H1 (cell line): ENCODE data around the gene USP13. TPM values are rescaled to one million over a fixed set of nuclear protein-coding genes. Genes with fewer than 3 reads are reported as not detected.

ENCODE experiments used
- CTCF ChIP-seq, 3 experiments: IDR thresholded peaks; 1 replicate in 2 of 3; 2 replicates in 1 of 3; pipeline versions ENCODE4 v1.5.1 to v1.6.1; 2011; ENCODE audit warnings: low read length in 3 of 3, mild to moderate bottlenecking in 3 of 3, inconsistent platforms in 2 of 3, low read depth in 1 of 3, moderate library complexity in 1 of 3; ENCODE audit not compliant: insufficient read depth in 1 of 3; ENCODE audit errors: control extremely low read depth in 1 of 3
- JUND ChIP-seq: IDR thresholded peaks from 2 replicates; pipeline ENCODE4 v1.6.1; 2011; ENCODE audit warnings: mild to moderate bottlenecking, improper control_type of control experiment, low read length
- polyA plus RNA-seq, 7 experiments: library from polyadenylated mRNA; depleted of rRNA in 3 of 7; stranded (reverse) in 5 of 7; unstranded in 2 of 7; fragments of >200 nt in 5 of 7; fragments of 200-250 nt in 2 of 7; gene quantifications; 1 replicate in 5 of 7; 2 replicates in 1 of 7; 4 replicates in 1 of 7; pipeline versions ENCODE4 v1.2.1 to v1.2.3, GENCODE V29; 2011 to 2013; ENCODE audit warnings: missing spikeins in 2 of 7, mixed read lengths in 2 of 7
- total RNA-seq: library from RNA; stranded (reverse); fragmentation: NEBNext Ultra II Directional; extraction: Animal tissue kit (Norgen Biotek cat#: 25700); gene quantifications from 2 replicates; pipeline ENCODE4 v1.2.1, GENCODE V29; 2021

Gene USP13
- total and polyA plus RNA-seq, 2 of the 8 experiments (the other 6 are each of a cell fraction or from before 2014, with no cell fraction given): 7.9 to 25.9 TPM

- no peak for TF ChIP-seq CTCF (IDR thresholded peaks at IDR 0.05; ENCODE audit: control extremely low read depth in 1 of 3, insufficient read depth in 1 of 3, low read depth in 1 of 3, low read length in 3 of 3)
- TF ChIP-seq JUND: no peak
Measured at GRCh38 chr3:179825527-179826246, 172.8 kb downstream of the USP13 start (continued).
